ENCODE data around the gene MOV10.
A peak's percentile ranks its signal among the peaks of the same experiment; 100 is the strongest.

MOV10 gene

DNA sequence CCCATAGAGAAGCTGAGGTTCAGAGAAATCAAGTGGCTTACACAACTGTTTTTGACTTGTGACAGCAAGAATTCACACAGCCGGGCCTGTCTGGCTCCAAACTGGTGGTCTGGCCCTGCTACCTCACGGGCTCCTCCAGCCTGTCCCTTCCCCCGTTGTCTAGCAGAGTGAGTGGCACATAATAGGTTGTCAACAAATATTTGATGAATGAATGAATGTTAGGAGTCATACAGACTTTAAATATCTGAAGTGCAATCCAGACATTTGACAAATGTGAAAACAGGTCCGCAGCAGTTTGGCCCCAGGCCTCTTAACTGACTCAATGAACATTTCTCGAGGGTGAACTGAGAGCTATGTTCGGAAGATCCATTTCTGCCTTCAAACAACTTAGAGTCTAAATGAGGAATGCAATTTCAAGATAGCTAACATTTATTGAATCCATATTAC, 33.6 kb downstream of the MOV10 start:
- peak overlapping the region; percentile 96; the same call in 1 of the 2 replicates for H3K4me3 ChIP-seq (ENCODE audit: low read depth, low read length)
- TF ChIP-seq CTCF (IDR thresholded peaks at IDR 0.05; ENCODE audit: low read depth, low read length) = no peak

DNA sequence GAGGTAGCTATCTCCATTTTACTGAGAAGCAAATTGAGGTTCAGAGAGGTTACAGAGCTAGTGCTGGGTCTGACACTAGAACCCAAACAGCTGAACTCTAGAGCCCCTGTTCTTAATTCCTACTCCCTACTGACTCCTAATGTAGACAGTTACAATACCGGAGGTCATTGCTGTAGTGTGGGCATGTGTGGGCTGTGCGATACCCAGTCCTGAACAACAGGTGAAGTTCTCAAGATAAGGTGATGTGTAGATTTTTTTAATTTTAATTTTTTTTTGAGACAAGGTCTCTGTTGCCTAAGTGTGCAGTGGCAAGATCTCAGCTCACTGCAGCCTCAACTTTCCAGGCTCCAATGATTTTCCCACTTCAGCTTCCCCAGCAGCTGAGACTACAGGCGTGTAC, 34.0 kb downstream of the MOV10 start:
- no peak overlapping the region for H3K4me3 ChIP-seq (ENCODE audit: low read depth, low read length)
- no peak for TF ChIP-seq CTCF (IDR thresholded peaks at IDR 0.05; ENCODE audit: low read depth, low read length)

- H3K4me3 ChIP-seq (ENCODE audit: low read depth, low read length) = no peak overlapping the region
- TF ChIP-seq CTCF (IDR thresholded peaks at IDR 0.05; ENCODE audit: low read depth, low read length) = no peak
Measured at GRCh38 chr1:112710159-112710558, 35.7 kb downstream of the MOV10 start.

DNA sequence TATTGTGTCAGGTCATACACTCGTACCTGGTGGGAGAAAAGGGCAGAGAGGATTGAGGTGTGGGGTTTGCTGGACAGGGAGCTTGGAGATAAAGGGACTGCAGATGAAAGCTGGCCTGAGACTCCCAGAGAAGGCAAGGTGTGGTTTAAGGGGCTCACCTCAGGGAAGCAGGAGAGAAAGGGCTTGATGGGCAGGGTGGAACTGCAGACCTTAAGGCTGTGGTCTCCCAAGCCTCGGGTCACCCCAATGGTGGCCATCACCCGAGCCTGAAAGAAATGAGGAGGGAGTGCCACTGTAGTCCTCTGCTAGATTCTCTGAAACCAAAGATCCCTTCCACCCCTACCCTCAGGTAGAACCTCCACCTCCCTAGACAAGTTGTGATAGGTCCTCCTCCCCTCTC, 36.1 kb downstream of the MOV10 start:
- no peak for TF ChIP-seq CTCF (IDR thresholded peaks at IDR 0.05; ENCODE audit: low read depth, low read length)
- no peak overlapping the region for H3K4me3 ChIP-seq (ENCODE audit: low read depth, low read length)

- no peak overlapping the region for H3K4me3 ChIP-seq (ENCODE audit: low read depth, low read length)
- no peak for TF ChIP-seq CTCF (IDR thresholded peaks at IDR 0.05; ENCODE audit: low read depth, low read length)
Measured at GRCh38 chr1:112711041-112711440, 36.6 kb downstream of the MOV10 start.

DNA sequence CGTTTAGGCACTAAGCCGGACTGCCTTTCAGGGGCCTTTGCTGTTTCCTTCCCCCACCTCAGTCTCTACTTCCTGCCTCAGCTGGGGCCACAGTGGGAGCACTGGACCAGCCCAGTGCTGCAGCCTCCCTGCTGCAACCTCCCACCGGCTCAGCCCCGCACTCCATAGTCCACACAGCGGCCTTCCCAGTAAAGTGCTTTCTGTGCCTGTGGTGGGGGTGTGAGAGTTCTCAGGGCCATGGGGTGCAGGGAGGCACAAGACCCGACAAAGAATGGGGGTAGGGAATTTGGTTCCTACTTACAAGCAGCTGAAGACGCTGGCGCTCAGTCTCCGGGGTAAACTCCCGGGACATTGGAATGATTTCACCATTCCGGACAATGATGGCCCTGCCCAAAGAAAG, 37.2 kb downstream of the MOV10 start:
- no peak for TF ChIP-seq CTCF (IDR thresholded peaks at IDR 0.05; ENCODE audit: low read depth, low read length)
- H3K4me3 ChIP-seq (ENCODE audit: low read depth, low read length) = no peak overlapping the region

DNA sequence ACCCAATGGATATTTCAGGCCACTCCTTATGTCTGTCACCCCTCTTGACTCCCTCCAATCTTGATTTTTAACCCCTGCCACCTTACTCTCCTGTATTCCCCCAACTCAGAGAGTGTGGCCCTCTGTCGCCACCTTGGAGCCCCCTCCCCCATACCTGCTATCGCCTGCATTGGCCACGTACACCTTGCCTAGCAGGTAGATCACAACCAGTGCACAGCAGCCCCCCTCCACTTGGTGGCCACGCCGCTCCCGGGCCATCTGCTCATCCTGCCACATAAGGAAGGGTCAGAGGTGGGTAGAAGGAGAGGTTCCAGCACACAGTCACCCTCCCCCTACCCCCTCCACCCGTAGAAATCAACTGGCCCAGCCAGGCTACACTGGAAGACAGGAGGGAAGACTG, 37.7 kb downstream of the MOV10 start:
- no peak for TF ChIP-seq CTCF (IDR thresholded peaks at IDR 0.05; ENCODE audit: low read depth, low read length)
- no peak overlapping the region for H3K4me3 ChIP-seq (ENCODE audit: low read depth, low read length)

All from WI38 (cell line).